HCT116 (cell line): ENCODE results near the gene TCF12. TPM values are rescaled to one million over a fixed set of nuclear protein-coding genes. Genes with fewer than 3 reads are reported as not detected.

ENCODE experiments used
- ATAC-seq: fragments of 200-7000 bp; cut with Tn5 transposase; 2 replicates; pipeline ENCODE4 v1.9.1; 2020; ENCODE audit warnings: mild to moderate bottlenecking, moderate library complexity
- BruUV-seq: library from RNA; stranded (reverse); fragments of 400-500 nt; replicated peaks from 2 replicates; lab custom pipeline; 2021; lab: Mats Ljungman, UMichigan
- CTCF ChIA-PET: fragments of 300-600 bp; sonication (Branson Sonifier 250); formaldehyde crosslinking; loops from one replicate; lab custom pipeline; 2021; ENCODE audit warnings: antibody characterized with exemption; lab: Charles Lee
- POLR2A ChIA-PET: fragments of 300-600, 350-600 bp; sonication (Branson Sonifier 250); formaldehyde crosslinking; loops from one replicate; lab custom pipeline; 2021; ENCODE audit warnings: antibody characterized with exemption; lab: Charles Lee
- RAD21 ChIA-PET, 2 experiments: fragments of 300-600 bp; sonication (Branson Sonifier 250); formaldehyde crosslinking; loops; one replicate each; lab custom pipeline; 2023; ENCODE audit warnings: low total read pairs in 2 of 2; ENCODE audit not compliant: uncharacterized antibody in 2 of 2, unreplicated experiment in 2 of 2, low non-redundant PET in 1 of 2; lab: Charles Lee
- DNase-seq: peaks from one replicate; pipeline ENCODE4 v3.0.0-alpha.2; 2010; ENCODE audit warnings: low read depth, low spot score
- H2AFZ ChIP-seq: fragments of 200-600 bp; shearing (Covaris generic), sonication (generic); 2 replicates; pipeline ENCODE4 v1.6.1; 2017; ENCODE audit warnings: low read depth, mixed run types, mixed read lengths, antibody characterized with exemption, low read length; ENCODE audit not compliant: poor library complexity, severe bottlenecking
- H3K27ac ChIP-seq: 2 replicates; pipeline ENCODE4 v1.5.1; 2012; ENCODE audit warnings: low read depth, low read length
- H3K27me3 ChIP-seq: fragments of 200-600 bp; sonication (generic); 2 replicates; pipeline ENCODE4 v1.6.1; 2016; ENCODE audit warnings: mixed run types, low read length, mixed read lengths; ENCODE audit not compliant: insufficient read depth
- H3K36me3 ChIP-seq, 2 experiments: fragments of 200-500 bp in 1 of 2; fragments of 200-600 bp in 1 of 2; sonication (Bioruptor generic) in 1 of 2; sonication (generic) in 1 of 2; 2 replicates each; pipeline versions ENCODE4 v1.5.1 to v1.6.1; 2014 to 2016; ENCODE audit warnings: low read length in 2 of 2, inconsistent platforms in 1 of 2, mixed read lengths in 1 of 2, mixed run types in 1 of 2; ENCODE audit not compliant: insufficient read depth in 2 of 2, control insufficient read depth in 1 of 2
- H3K4me1 ChIP-seq, 2 experiments: fragments of 200-600 bp in 1 of 2; sonication (generic) in 1 of 2; 2 replicates each; pipeline versions ENCODE4 v1.5.1 to v1.6.1; 2012 to 2017; ENCODE audit warnings: low read length in 2 of 2, inconsistent platforms in 1 of 2, mild to moderate bottlenecking in 1 of 2, mixed read lengths in 1 of 2, mixed run types in 1 of 2, moderate library complexity in 1 of 2; ENCODE audit not compliant: insufficient read depth in 2 of 2, control insufficient read depth in 1 of 2
- H3K4me2 ChIP-seq: fragments of 200-600 bp; sonication (generic); 2 replicates; pipeline ENCODE4 v1.6.1; 2017; ENCODE audit warnings: mixed run types, low read length, mixed read lengths
- H3K4me3 ChIP-seq, 2 experiments: fragments of 200-600 bp in 1 of 2; sonication (generic) in 1 of 2; replicated peaks in 1 of 2; 2 replicates each; pipeline ENCODE4 v1.5.1; 2011 to 2016; ENCODE audit warnings: low read length in 2 of 2, control low read depth in 1 of 2, low read depth in 1 of 2, mild to moderate bottlenecking in 1 of 2, mixed read lengths in 1 of 2, mixed run types in 1 of 2
- H3K79me2 ChIP-seq: fragments of 200-600 bp; sonication (generic); 2 replicates; pipeline ENCODE4 v1.6.1; 2017; ENCODE audit warnings: mild to moderate bottlenecking, mixed run types, low read length, moderate library complexity, mixed read lengths; ENCODE audit not compliant: insufficient read depth
- H3K9ac ChIP-seq: fragments of 200-600 bp; sonication (generic); 2 replicates; pipeline ENCODE4 v1.6.1; 2016; ENCODE audit warnings: low read length, mixed read lengths
- H3K9me2 ChIP-seq: fragments of 200-600 bp; sonication (generic), shearing (Covaris generic); 2 replicates; pipeline ENCODE4 v1.6.1; 2017; ENCODE audit warnings: mixed run types, mild to moderate bottlenecking, moderate library complexity; ENCODE audit not compliant: insufficient read depth
- H3K9me3 ChIP-seq, 2 experiments: fragments of 200-500 bp in 1 of 2; fragments of 200-600 bp in 1 of 2; sonication (Bioruptor generic) in 1 of 2; sonication (generic) in 1 of 2; 2 replicates each; pipeline ENCODE4 v1.6.1; 2014 to 2017; ENCODE audit warnings: low read length in 2 of 2, mixed read lengths in 2 of 2, inconsistent platforms in 1 of 2, low read depth in 1 of 2, mild to moderate bottlenecking in 1 of 2, mixed run types in 1 of 2, moderate library complexity in 1 of 2; ENCODE audit not compliant: control insufficient read depth in 1 of 2, insufficient read depth in 1 of 2
- H4K20me1 ChIP-seq: fragments of 200-600 bp; sonication (generic), shearing (Covaris generic); 2 replicates; pipeline ENCODE4 v1.6.1; 2017; ENCODE audit warnings: mixed run types, mild to moderate bottlenecking, moderate library complexity; ENCODE audit not compliant: insufficient read depth
- CBX3 ChIP-seq: IDR thresholded peaks from 2 replicates; pipeline ENCODE4 v1.6.1; 2012; ENCODE audit warnings: low read depth
- EZH2 ChIP-seq: fragments of 200-600 bp; sonication (generic); IDR thresholded peaks from 2 replicates; pipeline ENCODE4 v1.6.1; 2017; ENCODE audit warnings: antibody characterized with exemption, mixed run types
- RAD21 ChIP-seq: IDR thresholded peaks from 2 replicates; pipeline ENCODE4 v1.6.1; 2012; ENCODE audit warnings: low read depth, mild to moderate bottlenecking
- SIN3A ChIP-seq: IDR thresholded peaks from 2 replicates; pipeline ENCODE4 v1.6.1; 2012; ENCODE audit warnings: low read depth
- YY1 ChIP-seq: IDR thresholded peaks from 2 replicates; pipeline ENCODE4 v1.6.1; 2011; ENCODE audit warnings: low read length, low read depth, moderate library complexity, mild to moderate bottlenecking; ENCODE audit not compliant: insufficient replicate concordance; ENCODE audit errors: extremely low read depth
- ZNF274 ChIP-seq: fragments of 200-500 bp; sonication (Bioruptor generic); IDR thresholded peaks from 2 replicates; pipeline ENCODE4 v1.6.1; 2014; ENCODE audit warnings: mild to moderate bottlenecking, low read depth, low read length, inconsistent platforms
- intact Hi-C: fragments of 100-400 bp; cut with micrococcal nuclease; formaldehyde crosslinking; loops from 2 replicates; pipeline ENCODE4 v1.10.0; 2022
- total RNA-seq: library from RNA; stranded (reverse); gene quantifications from one replicate; pipeline ENCODE4 v1.2.1, GENCODE V29; 2021; ENCODE audit not compliant: unreplicated experiment
- TF ChIP-seq, protein P1 (sequence below): IDR thresholded peaks from 2 replicates; pipeline ENCODE4 v1.6.1; 2012; ENCODE audit warnings: low read depth
- TF ChIP-seq, protein P2 (sequence below): IDR thresholded peaks from 2 replicates; pipeline ENCODE4 v1.6.1; 2012

The TCF12 gene
- total RNA-seq, 1 experiment from 2014 or later: 71.6 TPM

DNA sequence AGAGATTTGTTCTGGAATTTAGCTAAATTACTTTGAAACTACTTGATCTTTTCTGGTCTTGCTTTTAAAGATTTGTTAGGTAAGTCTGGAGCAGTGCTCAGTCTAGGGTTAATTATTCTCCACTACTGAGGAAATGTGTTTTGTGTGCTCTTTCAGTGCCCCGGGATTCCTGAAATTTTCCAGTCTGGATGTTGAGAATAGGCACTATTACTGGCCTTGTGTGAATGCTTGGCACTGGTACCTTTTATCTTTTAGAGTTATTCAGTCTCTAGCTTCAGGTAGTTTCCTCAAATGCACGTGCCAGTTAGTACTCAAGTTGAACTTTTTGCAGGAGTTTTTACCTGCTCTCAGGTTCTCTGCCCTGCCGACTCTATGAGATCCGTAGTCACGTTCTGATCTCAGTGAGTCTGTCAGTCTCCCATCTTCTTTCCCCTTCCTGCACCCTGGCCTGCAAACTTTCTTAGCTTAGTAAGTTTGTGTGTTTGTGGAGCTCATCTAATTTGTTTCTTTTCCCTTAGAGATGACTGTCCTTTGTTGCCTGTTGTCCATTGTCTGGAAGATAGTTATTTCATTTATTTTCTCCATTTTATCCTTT, 39.5 kb downstream of the TCF12 start:
- RAD21 ChIA-PET: no interaction called here
- DNase-seq: no peak
- no peak overlapping the region for H3K27ac ChIP-seq
- H3K4me2 ChIP-seq: no peak overlapping the region
- no peaks in the 10 kb centered on the region for H3K9me2 ChIP-seq
- H3K27me3 ChIP-seq: no peaks in the 10 kb centered on the region
- CTCF ChIA-PET: no interaction called here
- TF ChIP-seq SIN3A (no peak), RAD21 (no peak), CBX3 (no peak), YY1 (no peak), ZNF274 (no peak), EZH2 (no peak)
- TF ChIP-seq, protein P1, sequence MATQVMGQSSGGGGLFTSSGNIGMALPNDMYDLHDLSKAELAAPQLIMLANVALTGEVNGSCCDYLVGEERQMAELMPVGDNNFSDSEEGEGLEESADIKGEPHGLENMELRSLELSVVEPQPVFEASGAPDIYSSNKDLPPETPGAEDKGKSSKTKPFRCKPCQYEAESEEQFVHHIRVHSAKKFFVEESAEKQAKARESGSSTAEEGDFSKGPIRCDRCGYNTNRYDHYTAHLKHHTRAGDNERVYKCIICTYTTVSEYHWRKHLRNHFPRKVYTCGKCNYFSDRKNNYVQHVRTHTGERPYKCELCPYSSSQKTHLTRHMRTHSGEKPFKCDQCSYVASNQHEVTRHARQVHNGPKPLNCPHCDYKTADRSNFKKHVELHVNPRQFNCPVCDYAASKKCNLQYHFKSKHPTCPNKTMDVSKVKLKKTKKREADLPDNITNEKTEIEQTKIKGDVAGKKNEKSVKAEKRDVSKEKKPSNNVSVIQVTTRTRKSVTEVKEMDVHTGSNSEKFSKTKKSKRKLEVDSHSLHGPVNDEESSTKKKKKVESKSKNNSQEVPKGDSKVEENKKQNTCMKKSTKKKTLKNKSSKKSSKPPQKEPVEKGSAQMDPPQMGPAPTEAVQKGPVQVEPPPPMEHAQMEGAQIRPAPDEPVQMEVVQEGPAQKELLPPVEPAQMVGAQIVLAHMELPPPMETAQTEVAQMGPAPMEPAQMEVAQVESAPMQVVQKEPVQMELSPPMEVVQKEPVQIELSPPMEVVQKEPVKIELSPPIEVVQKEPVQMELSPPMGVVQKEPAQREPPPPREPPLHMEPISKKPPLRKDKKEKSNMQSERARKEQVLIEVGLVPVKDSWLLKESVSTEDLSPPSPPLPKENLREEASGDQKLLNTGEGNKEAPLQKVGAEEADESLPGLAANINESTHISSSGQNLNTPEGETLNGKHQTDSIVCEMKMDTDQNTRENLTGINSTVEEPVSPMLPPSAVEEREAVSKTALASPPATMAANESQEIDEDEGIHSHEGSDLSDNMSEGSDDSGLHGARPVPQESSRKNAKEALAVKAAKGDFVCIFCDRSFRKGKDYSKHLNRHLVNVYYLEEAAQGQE: no peak
- TF ChIP-seq, protein P2, sequence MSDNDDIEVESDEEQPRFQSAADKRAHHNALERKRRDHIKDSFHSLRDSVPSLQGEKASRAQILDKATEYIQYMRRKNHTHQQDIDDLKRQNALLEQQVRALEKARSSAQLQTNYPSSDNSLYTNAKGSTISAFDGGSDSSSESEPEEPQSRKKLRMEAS: no peak
- no peak for ATAC-seq
- no peak overlapping the region for H3K4me3 ChIP-seq
- POLR2A ChIA-PET: no interaction called here
- no peaks in the 10 kb centered on the region; the same call in 1 of the 2 replicates for H4K20me1 ChIP-seq
- H3K79me2 ChIP-seq: peaks cover 77% of the 10 kb centered on the region
- intact Hi-C loops: no loop called here
- BruUV-seq: no TSS peak
- H3K36me3 ChIP-seq: no peaks in the 10 kb centered on the region
- H3K9ac ChIP-seq: no peak overlapping the region
- no peaks in the 10 kb centered on the region for H3K9me3 ChIP-seq
- no peak overlapping the region for H2AFZ ChIP-seq
- H3K4me1 ChIP-seq: no peaks in the 10 kb centered on the region
